H1 (cell line): ENCODE measurements around the gene EPS8. TPM values are rescaled to one million over a fixed set of nuclear protein-coding genes. Genes with fewer than 3 reads are reported as not detected.

ENCODE experiments used
- CTCF ChIA-PET: fragments of 300-600 bp; sonication (Branson Sonifier 250); formaldehyde crosslinking; loops from one replicate; lab custom pipeline; 2021; ENCODE audit not compliant: partially characterized antibody; lab: Charles Lee
- POLR2A ChIA-PET: fragments of 300-600 bp; sonication (Branson Sonifier 250); formaldehyde crosslinking; loops from one replicate; lab custom pipeline; 2021; ENCODE audit warnings: inconsistent platforms; ENCODE audit not compliant: partially characterized antibody; lab: Charles Lee
- DNase-seq, 2 experiments: peaks; one replicate each; pipeline versions ENCODE4 v3.0.0 to v3.0.0-alpha.2; 2010 to 2022; ENCODE audit warnings: low spot score in 2 of 2, low read depth in 1 of 2, mixed read lengths in 1 of 2
- FAIRE-seq: peaks from 2 replicates; lab custom pipeline; 2011; peaks lifted over from hg19 to GRCh38; lab: Jason Lieb, UNC
- H2AFZ ChIP-seq: 2 replicates; pipeline ENCODE4 v1.8.1; 2012; ENCODE audit warnings: low read length, inconsistent platforms
- H2AK5ac ChIP-seq: 2 replicates; pipeline ENCODE4 v1.6.1; 2013; ENCODE audit warnings: low read depth, low read length
- H2BK120ac ChIP-seq: replicated peaks from 2 replicates; pipeline ENCODE3; 2013; ENCODE audit warnings: low read depth, low read length, inconsistent platforms
- H2BK12ac ChIP-seq: 2 replicates; pipeline ENCODE4 v1.6.1; 2013; ENCODE audit warnings: low read depth, low read length
- H2BK15ac ChIP-seq: 2 replicates; pipeline ENCODE4 v1.6.1; 2013; ENCODE audit warnings: low read length
- H2BK20ac ChIP-seq: 2 replicates; pipeline ENCODE4 v1.6.1; 2013; ENCODE audit warnings: low read length
- H2BK5ac ChIP-seq: 2 replicates; pipeline ENCODE4 v1.6.1; 2013; ENCODE audit warnings: low read depth, low read length
- H3K14ac ChIP-seq: 2 replicates; pipeline ENCODE4 v1.6.1; 2013; ENCODE audit warnings: inconsistent platforms; ENCODE audit not compliant: insufficient read length
- H3K18ac ChIP-seq: 2 replicates; pipeline ENCODE4 v1.6.1; 2013; ENCODE audit warnings: low read length; ENCODE audit errors: extremely low read depth
- H3K23ac ChIP-seq: 2 replicates; pipeline ENCODE4 v1.6.1; 2013; ENCODE audit warnings: inconsistent platforms; ENCODE audit not compliant: insufficient read length
- H3K23me2 ChIP-seq: 2 replicates; pipeline ENCODE4 v1.6.1; 2013; ENCODE audit warnings: low read depth, low read length
- H3K27ac ChIP-seq: 2 replicates; pipeline ENCODE4 v1.6.1; 2011; ENCODE audit warnings: low read depth, low read length, inconsistent platforms
- H3K27me3 ChIP-seq, 4 experiments: replicated peaks in 1 of 4; 1 replicate in 1 of 4; 2 replicates in 3 of 4; pipeline versions ENCODE4 v1.6.1 to v1.8.1; 2011 to 2013; ENCODE audit warnings: low read length in 3 of 4, mild to moderate bottlenecking in 3 of 4, inconsistent platforms in 2 of 4, mixed read lengths in 2 of 4, moderate library complexity in 1 of 4; ENCODE audit not compliant: control insufficient read depth in 3 of 4, insufficient read depth in 3 of 4; ENCODE audit errors: extremely low read depth in 1 of 4
- H3K36me3 ChIP-seq, 4 experiments: 2 replicates each; pipeline versions ENCODE4 v1.6.1 to v1.8.1; 2011 to 2013; ENCODE audit warnings: mild to moderate bottlenecking in 4 of 4, low read length in 3 of 4, moderate library complexity in 2 of 4, control low read depth in 1 of 4, inconsistent platforms in 1 of 4; ENCODE audit not compliant: insufficient read depth in 4 of 4, control insufficient read depth in 2 of 4
- H3K4ac ChIP-seq: replicated peaks from 2 replicates; pipeline ENCODE3; 2013; ENCODE audit warnings: low read length, low read depth, mixed read lengths, inconsistent platforms; ENCODE audit not compliant: insufficient read length
- H3K4me1 ChIP-seq, 4 experiments: replicated peaks in 1 of 4; 1 replicate in 1 of 4; 2 replicates in 3 of 4; pipeline versions ENCODE4 v1.6.1 to v1.8.1; 2011 to 2013; ENCODE audit warnings: low read length in 3 of 4, inconsistent platforms in 2 of 4, mixed read lengths in 1 of 4; ENCODE audit not compliant: insufficient read depth in 4 of 4, control insufficient read depth in 3 of 4
- H3K4me2 ChIP-seq, 2 experiments: 2 replicates each; pipeline versions ENCODE4 v1.6.1 to v1.8.1; 2011 to 2013; ENCODE audit warnings: low read depth in 2 of 2, low read length in 2 of 2, control low read depth in 1 of 2, inconsistent platforms in 1 of 2, mild to moderate bottlenecking in 1 of 2; ENCODE audit not compliant: insufficient read depth in 1 of 2
- H3K4me3 ChIP-seq, 4 experiments: fragments of 200-600, 300-600 bp in 1 of 4; sonication (generic), shearing (Covaris generic), sonication (Bioruptor Twin) in 1 of 4; 2 replicates each; pipeline versions ENCODE4 v1.5.1 to v1.8.1; 2011 to 2016; ENCODE audit warnings: low read length in 4 of 4, low read depth in 3 of 4, control low read depth in 2 of 4, inconsistent platforms in 2 of 4, mild to moderate bottlenecking in 2 of 4, mixed read lengths in 1 of 4, moderate library complexity in 1 of 4; ENCODE audit not compliant: insufficient read depth in 2 of 4; ENCODE audit errors: extremely low read depth in 1 of 4
- H3K56ac ChIP-seq: replicated peaks from 2 replicates; pipeline ENCODE3; 2013; ENCODE audit warnings: low read depth, mild to moderate bottlenecking, mixed read lengths, low read length, inconsistent platforms; ENCODE audit not compliant: insufficient read length
- H3K79me1 ChIP-seq: 2 replicates; pipeline ENCODE4 v1.6.1; 2013; ENCODE audit warnings: low read depth, low read length, control low read depth
- H3K79me2 ChIP-seq, 2 experiments: 2 replicates each; pipeline versions ENCODE4 v1.6.1 to v1.8.1; 2012 to 2013; ENCODE audit warnings: low read length in 2 of 2, mild to moderate bottlenecking in 2 of 2, inconsistent platforms in 1 of 2; ENCODE audit not compliant: insufficient read depth in 2 of 2, control insufficient read depth in 1 of 2
- H3K9ac ChIP-seq, 4 experiments: replicated peaks in 1 of 4; 1 replicate in 1 of 4; 2 replicates in 3 of 4; pipeline versions ENCODE4 v1.6.1 to v1.8.1; 2011 to 2013; ENCODE audit warnings: low read depth in 3 of 4, low read length in 3 of 4, control low read depth in 2 of 4, mild to moderate bottlenecking in 2 of 4, moderate library complexity in 2 of 4, inconsistent platforms in 1 of 4; ENCODE audit errors: extremely low read depth in 1 of 4
- H3K9me3 ChIP-seq, 2 experiments: 2 replicates each; pipeline versions ENCODE4 v1.6.1 to v1.8.1; 2012 to 2013; ENCODE audit warnings: mild to moderate bottlenecking in 2 of 2, moderate library complexity in 2 of 2, control low read depth in 1 of 2, inconsistent platforms in 1 of 2, low read depth in 1 of 2, low read length in 1 of 2, mixed read lengths in 1 of 2; ENCODE audit not compliant: insufficient read depth in 2 of 2
- H4K20me1 ChIP-seq, 2 experiments: replicated peaks in 1 of 2; 2 replicates each; pipeline versions ENCODE3 to v1.8.1; 2011 to 2013; ENCODE audit warnings: inconsistent platforms in 2 of 2, low read length in 2 of 2, mild to moderate bottlenecking in 1 of 2; ENCODE audit not compliant: insufficient read depth in 2 of 2, control insufficient read depth in 1 of 2
- H4K5ac ChIP-seq: 2 replicates; pipeline ENCODE4 v1.6.1; 2013; ENCODE audit warnings: low read length, low read depth, mixed read lengths, inconsistent platforms; ENCODE audit not compliant: insufficient read length
- H4K8ac ChIP-seq: 2 replicates; pipeline ENCODE4 v1.8.0; 2013; ENCODE audit warnings: mild to moderate bottlenecking, moderate library complexity, low read length, inconsistent platforms; ENCODE audit not compliant: insufficient read depth; ENCODE audit errors: extremely low read depth
- H4K91ac ChIP-seq: replicated peaks from 2 replicates; pipeline ENCODE3; 2013; ENCODE audit warnings: low read length, mixed read lengths, inconsistent platforms; ENCODE audit not compliant: insufficient read length
- CBX5 ChIP-seq: fragments of 300-800, 300-1000 bp; sonication (generic); IDR thresholded peaks from 2 replicates; pipeline ENCODE4 v1.7.1; 2016; ENCODE audit warnings: antibody characterized with exemption, low read length, low read depth
- CREB1 ChIP-seq: IDR thresholded peaks from 2 replicates; pipeline ENCODE4 v1.6.1; 2012; ENCODE audit warnings: inconsistent platforms
- CTCF ChIP-seq, 3 experiments: IDR thresholded peaks; 1 replicate in 2 of 3; 2 replicates in 1 of 3; pipeline versions ENCODE4 v1.5.1 to v1.6.1; 2011; ENCODE audit warnings: low read length in 3 of 3, mild to moderate bottlenecking in 3 of 3, inconsistent platforms in 2 of 3, low read depth in 1 of 3, moderate library complexity in 1 of 3; ENCODE audit not compliant: insufficient read depth in 1 of 3; ENCODE audit errors: control extremely low read depth in 1 of 3
- EZH2 ChIP-seq: fragments of 200-600 bp; sonication (generic); IDR thresholded peaks from 2 replicates; pipeline ENCODE4 v1.7.1; 2012; ENCODE audit warnings: low read depth, mild to moderate bottlenecking, moderate library complexity, low read length, inconsistent platforms; ENCODE audit not compliant: severe bottlenecking
- HDAC6 ChIP-seq: IDR thresholded peaks from one replicate; pipeline ENCODE4 v1.7.1; 2012; ENCODE audit warnings: low read depth, mild to moderate bottlenecking, inconsistent platforms, low read length, moderate library complexity
- KDM1A ChIP-seq: fragments of 200-600, 300-600 bp; sonication (generic); IDR thresholded peaks from 2 replicates; pipeline ENCODE4 v1.7.1; 2016; ENCODE audit warnings: mild to moderate bottlenecking, low read length, borderline replicate concordance
- PHF8 ChIP-seq: fragments of 200-600 bp; sonication (generic); conservative IDR thresholded peaks from 2 replicates; pipeline ENCODE4 v1.7.1; 2012; ENCODE audit warnings: low read depth, mild to moderate bottlenecking, inconsistent platforms, low read length, moderate library complexity
- RBBP5 ChIP-seq: IDR thresholded peaks from 2 replicates; pipeline ENCODE4 v1.7.1; 2012; ENCODE audit warnings: low read depth, mild to moderate bottlenecking, inconsistent platforms, low read length, moderate library complexity, borderline replicate concordance
- RXRA ChIP-seq: IDR thresholded peaks from 2 replicates; pipeline ENCODE4 v1.6.1; 2011; ENCODE audit warnings: low read depth, mild to moderate bottlenecking, low read length, moderate library complexity; ENCODE audit not compliant: insufficient read depth
- SRF ChIP-seq: IDR thresholded peaks from 2 replicates; pipeline ENCODE4 v1.6.1; 2011; ENCODE audit warnings: mild to moderate bottlenecking, low read depth, low read length, moderate library complexity
- YY1 ChIP-seq: IDR thresholded peaks from 2 replicates; pipeline ENCODE4 v1.6.1; 2011; ENCODE audit warnings: low read depth, mild to moderate bottlenecking, low read length
- WGBS, 2 experiments: shearing (Covaris generic) in 1 of 2; methylation state at CpG; one replicate each; pipeline versions ENCODE4 v1.1.6 to v1.1.7; 2013 to 2015; ENCODE audit warnings: low lambda C conversion rate in 2 of 2, mixed read lengths in 2 of 2, inconsistent platforms in 1 of 2, low coverage in 1 of 2, missing lambda C conversion rate in 1 of 2; ENCODE audit not compliant: insufficient replicate concordance in 2 of 2, insufficient coverage in 1 of 2, insufficient read length in 1 of 2; ENCODE audit errors: extremely low coverage in 1 of 2, missing lambda C conversion rate in 1 of 2; 5-methylcytosine and 5-hydroxymethylcytosine counted together
- polyA plus RNA-seq, 7 experiments: library from polyadenylated mRNA; depleted of rRNA in 3 of 7; stranded (reverse) in 5 of 7; unstranded in 2 of 7; fragments of >200 nt in 5 of 7; fragments of 200-250 nt in 2 of 7; gene quantifications; 1 replicate in 5 of 7; 2 replicates in 1 of 7; 4 replicates in 1 of 7; pipeline versions ENCODE4 v1.2.1 to v1.2.3, GENCODE V29; 2011 to 2013; ENCODE audit warnings: missing spikeins in 2 of 7, mixed read lengths in 2 of 7
- total RNA-seq: library from RNA; stranded (reverse); fragmentation: NEBNext Ultra II Directional; extraction: Animal tissue kit (Norgen Biotek cat#: 25700); gene quantifications from 2 replicates; pipeline ENCODE4 v1.2.1, GENCODE V29; 2021

Gene EPS8
- total and polyA plus RNA-seq, 2 of the 8 experiments (the other 6 are each of a cell fraction or from before 2014, with no cell fraction given) = 3.0 to 4.6 TPM

GRCh38 chr12:15677726-15678201 is 111.4 kb downstream of the EPS8 start:
- H3K4me2 ChIP-seq = no peak overlapping the region
- H3K79me2 ChIP-seq = no peaks in the 10 kb centered on the region
- H3K14ac ChIP-seq = no peak overlapping the region
- H3K9ac ChIP-seq = no peak overlapping the region
- H2BK20ac ChIP-seq = no peak overlapping the region
- ChIA-PET CTCF (interaction anchor here (0.9 kb wide), 1 partner anchor 96 kb away, joined by 3 read pairs; no protein-coding TSS in a partner anchor), POLR2A (no interaction called here)
- no peak overlapping the region for H3K56ac ChIP-seq
- H4K8ac ChIP-seq = no peak overlapping the region
- no peak overlapping the region for H3K23ac ChIP-seq
- H3K9me3 ChIP-seq = no peaks in the 10 kb centered on the region
- no peak overlapping the region for H3K4me3 ChIP-seq
- WGBS, 2 experiments = 90% methylated on average over 3 of the region's 3 CpGs; no CpG with 5 or more reads in 1 of the 2 experiments
- H3K23me2 ChIP-seq = no peaks in the 10 kb centered on the region
- no peak overlapping the region for H2AFZ ChIP-seq
- H2BK5ac ChIP-seq = no peak overlapping the region
- H4K5ac ChIP-seq = no peak overlapping the region
- H2BK120ac ChIP-seq = no peak overlapping the region
- TF ChIP-seq PHF8 = no peak
- no peak for TF ChIP-seq RBBP5
- TF ChIP-seq EZH2 = no peak
- TF ChIP-seq RXRA = no peak
- no peak for TF ChIP-seq CREB1
- no peak for TF ChIP-seq KDM1A
- no peak for TF ChIP-seq CBX5
- no peak for TF ChIP-seq SRF
- no peak for TF ChIP-seq CTCF (IDR thresholded peaks at IDR 0.05; ENCODE audit: control extremely low read depth in 1 of 3, insufficient read depth in 1 of 3, low read depth in 1 of 3, low read length in 3 of 3)
- TF ChIP-seq YY1 = no peak
- TF ChIP-seq HDAC6 = no peak
- no peak overlapping the region for H3K4ac ChIP-seq
- H4K91ac ChIP-seq = no peak overlapping the region
- no peak overlapping the region for H2BK15ac ChIP-seq
- H3K36me3 ChIP-seq = no peaks in the 10 kb centered on the region
- no peaks in the 10 kb centered on the region for H3K79me1 ChIP-seq
- no peaks in the 10 kb centered on the region for H3K4me1 ChIP-seq
- no peaks in the 10 kb centered on the region for H3K27me3 ChIP-seq
- no peak overlapping the region for H3K18ac ChIP-seq
- no peak for DNase-seq
- H4K20me1 ChIP-seq = no peaks in the 10 kb centered on the region
- no peak overlapping the region for H3K27ac ChIP-seq
- FAIRE-seq = no peak
- H2BK12ac ChIP-seq = no peak overlapping the region
- H2AK5ac ChIP-seq = no peak overlapping the region
